ENCODE data around the gene SDK1. TPM values are rescaled to one million over a fixed set of nuclear protein-coding genes. Genes with fewer than 3 reads are reported as not detected.

Gene SDK1
- total RNA-seq, 1 donor from 2014 or later, result 1.3 TPM

GRCh38 chr7:3956949-3957348 is 655.9 kb downstream of the SDK1 start:
- intact Hi-C loops (cut with micrococcal nuclease), result loop anchor here (2.0 to 5.0 kb wide), 3 partner anchors 42 to 656 kb away; partner anchors contain the start of gene SDK1
- ATAC-seq (ENCODE audit: low read depth) (no peak), DNase-seq (no peak)
- ChIA-PET POLR2A (interaction anchor here (0.7 to 1.0 kb wide), 2 partner anchors 29 to 42 kb away, joined by 3 read pairs; no protein-coding TSS in a partner anchor), CTCF (no interaction called here)
- TF ChIP-seq, protein P1, sequence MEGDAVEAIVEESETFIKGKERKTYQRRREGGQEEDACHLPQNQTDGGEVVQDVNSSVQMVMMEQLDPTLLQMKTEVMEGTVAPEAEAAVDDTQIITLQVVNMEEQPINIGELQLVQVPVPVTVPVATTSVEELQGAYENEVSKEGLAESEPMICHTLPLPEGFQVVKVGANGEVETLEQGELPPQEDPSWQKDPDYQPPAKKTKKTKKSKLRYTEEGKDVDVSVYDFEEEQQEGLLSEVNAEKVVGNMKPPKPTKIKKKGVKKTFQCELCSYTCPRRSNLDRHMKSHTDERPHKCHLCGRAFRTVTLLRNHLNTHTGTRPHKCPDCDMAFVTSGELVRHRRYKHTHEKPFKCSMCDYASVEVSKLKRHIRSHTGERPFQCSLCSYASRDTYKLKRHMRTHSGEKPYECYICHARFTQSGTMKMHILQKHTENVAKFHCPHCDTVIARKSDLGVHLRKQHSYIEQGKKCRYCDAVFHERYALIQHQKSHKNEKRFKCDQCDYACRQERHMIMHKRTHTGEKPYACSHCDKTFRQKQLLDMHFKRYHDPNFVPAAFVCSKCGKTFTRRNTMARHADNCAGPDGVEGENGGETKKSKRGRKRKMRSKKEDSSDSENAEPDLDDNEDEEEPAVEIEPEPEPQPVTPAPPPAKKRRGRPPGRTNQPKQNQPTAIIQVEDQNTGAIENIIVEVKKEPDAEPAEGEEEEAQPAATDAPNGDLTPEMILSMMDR (IDR thresholded peaks at IDR 0.05), result no peak
- Mint-ChIP-seq H3K4me1 (peaks cover 35% of the 10 kb centered on the region), H3K4me3 (no peak overlapping the region), H3K9me3 (peaks cover 3% of the 10 kb centered on the region), H3K27ac (no peak overlapping the region), H3K27me3 (no peaks in the 10 kb centered on the region), H3K36me3 (ENCODE audit: low read depth) (no peaks in the 10 kb centered on the region)

- Mint-ChIP-seq H3K27ac (peak overlapping the region; percentile 9), H3K9me3 (peaks cover 4% of the 10 kb centered on the region), H3K36me3 (ENCODE audit: low read depth) (no peaks in the 10 kb centered on the region), H3K4me3 (no peak overlapping the region), H3K27me3 (no peaks in the 10 kb centered on the region), H3K4me1 (peaks cover 35% of the 10 kb centered on the region)
- ATAC-seq (ENCODE audit: low read depth) (peak; percentile 45), DNase-seq (no peak)
- intact Hi-C loops (cut with micrococcal nuclease), result loop anchor here (2.0 to 5.0 kb wide), 3 partner anchors 43 to 657 kb away; partner anchors contain the start of gene SDK1
- TF ChIP-seq, protein P1 (IDR thresholded peaks at IDR 0.05), result no peak
- CTCF ChIA-PET, result no interaction called here
- POLR2A ChIA-PET, result no interaction called here
These were observed 656.5 kb downstream of the SDK1 start for GRCh38 chr7:3957472-3958108.

DNA sequence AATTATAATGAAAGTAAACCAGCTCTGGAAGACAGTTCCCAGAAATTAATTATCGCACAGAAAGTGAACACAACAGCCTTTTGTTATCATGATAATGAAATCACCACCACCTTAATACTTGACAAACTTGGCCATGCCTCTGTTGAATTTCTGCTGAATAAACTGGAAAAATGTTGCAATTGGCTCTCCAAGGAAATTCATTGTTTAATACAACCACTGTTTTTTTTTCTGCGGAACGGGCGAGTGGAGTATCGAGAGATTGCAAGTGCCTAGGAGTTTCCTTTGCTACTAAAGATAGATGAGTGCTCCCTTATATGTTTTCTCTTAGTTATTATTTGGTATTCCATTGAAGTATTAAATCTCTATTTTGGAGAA is 657.0 kb downstream of the SDK1 start:
- ATAC-seq (ENCODE audit: low read depth) (no peak), DNase-seq (no peak)
- intact Hi-C loops (cut with micrococcal nuclease), result loop anchor here (5.0 kb wide), 1 partner anchor 361 kb away; no protein-coding TSS in a partner anchor
- TF ChIP-seq, protein P1 (IDR thresholded peaks at IDR 0.05), result no peak
- Mint-ChIP-seq H3K27ac (peak overlapping the region; percentile 9), H3K4me1 (peaks cover 31% of the 10 kb centered on the region), H3K36me3 (ENCODE audit: low read depth) (no peaks in the 10 kb centered on the region), H3K4me3 (no peak overlapping the region), H3K9me3 (peaks cover 4% of the 10 kb centered on the region), H3K27me3 (no peaks in the 10 kb centered on the region)
- CTCF ChIA-PET, result no interaction called here
- POLR2A ChIA-PET, result no interaction called here

- intact Hi-C loops (cut with micrococcal nuclease), result loop anchor here (5.0 kb wide), 1 partner anchor 362 kb away; no protein-coding TSS in a partner anchor
- Mint-ChIP-seq H3K36me3 (ENCODE audit: low read depth) (no peaks in the 10 kb centered on the region), H3K27me3 (no peaks in the 10 kb centered on the region), H3K4me3 (no peak overlapping the region), H3K27ac (no peak overlapping the region), H3K4me1 (peaks cover 28% of the 10 kb centered on the region), H3K9me3 (peaks cover 4% of the 10 kb centered on the region)
- ChIA-PET CTCF (no interaction called here), POLR2A (no interaction called here)
- ATAC-seq (ENCODE audit: low read depth) (no peak), DNase-seq (no peak)
- TF ChIP-seq, protein P1 (IDR thresholded peaks at IDR 0.05), result no peak
These were observed 658.3 kb downstream of the SDK1 start for GRCh38 chr7:3959364-3959763.

DNA sequence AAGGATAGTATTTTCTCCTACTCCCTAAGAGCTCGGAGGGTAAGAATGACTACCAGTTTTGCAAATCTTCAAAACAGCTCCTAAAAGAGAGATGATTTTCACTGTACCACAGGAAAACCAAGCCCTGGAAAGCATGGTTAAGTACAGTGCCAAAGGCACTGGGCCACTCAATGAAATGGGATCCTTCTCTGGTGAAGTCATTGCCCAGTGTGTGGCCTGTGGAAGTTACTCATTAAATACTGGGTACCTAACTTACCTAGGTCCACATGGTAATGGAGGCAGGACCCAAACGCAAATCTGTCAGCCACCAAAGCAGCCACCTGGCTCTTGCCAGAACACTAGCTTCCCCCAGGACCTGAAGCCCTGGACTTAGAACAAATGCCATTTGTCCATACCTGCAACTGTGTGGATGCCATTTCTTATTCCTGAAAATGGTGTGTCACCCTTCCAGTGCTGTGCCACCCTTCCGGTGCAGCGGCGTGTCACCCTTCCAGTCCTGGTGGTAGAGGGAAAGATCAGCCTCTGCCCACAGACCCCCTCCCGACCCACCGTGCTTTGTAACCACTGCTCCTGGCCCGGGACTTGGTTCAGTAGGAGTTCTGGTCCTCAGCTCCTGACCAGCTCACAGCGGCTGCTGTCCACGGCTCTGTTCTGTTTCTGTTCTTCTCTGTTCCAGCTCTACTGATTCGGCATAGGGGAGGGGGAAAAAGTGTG is 659.2 kb downstream of the SDK1 start:
- no peak overlapping the region for H3K27ac Mint-ChIP-seq
- H3K9me3 Mint-ChIP-seq, result peaks cover 4% of the 10 kb centered on the region

More for the DNA sequence above, 659.2 kb downstream of the SDK1 start:
- ATAC-seq (ENCODE audit: low read depth) (no peak), DNase-seq (no peak)
- intact Hi-C loops (cut with micrococcal nuclease), result no loop called here
- Mint-ChIP-seq H3K36me3 (ENCODE audit: low read depth) (no peaks in the 10 kb centered on the region), H3K4me1 (peaks cover 28% of the 10 kb centered on the region), H3K27me3 (no peaks in the 10 kb centered on the region), H3K4me3 (no peak overlapping the region)
- ChIA-PET POLR2A (no interaction called here), CTCF (no interaction called here)
- TF ChIP-seq, protein P1 (IDR thresholded peaks at IDR 0.05), result no peak

Measured in activated B cell treated with CpG ODN at 0.5 μM for 24 hours (primary cell).